A673 (cell line): ENCODE results near the gene RORC. TPM values are rescaled to one million over a fixed set of nuclear protein-coding genes. Genes with fewer than 3 reads are reported as not detected.
"Not testable (repeated sequence)": the region's sequence is repeated elsewhere in the genome, so short reads cannot be mapped to it uniquely, and the experiment has no call there.

Experiments
- Bru-seq: library from RNA; stranded (reverse); fragments of 400-500 nt; gene quantifications from one replicate; lab custom pipeline; 2021; lab: Mats Ljungman, UMichigan
- BruChase-seq, 2 experiments: library from RNA; stranded (reverse); fragments of 400-500 nt; gene quantifications; one replicate each; lab custom pipeline; 2021; lab: Mats Ljungman, UMichigan
- BruUV-seq: library from RNA; stranded (reverse); fragments of 400-500 nt; replicated peaks from 2 replicates; lab custom pipeline; 2021; lab: Mats Ljungman, UMichigan
- CTCF ChIA-PET: fragments of 300-600 bp; sonication (Branson Sonifier 250); formaldehyde crosslinking; loops from one replicate; lab custom pipeline; 2022; ENCODE audit warnings: antibody characterized with exemption; lab: Charles Lee
- POLR2A ChIA-PET: fragments of 300-600 bp; sonication (Branson Sonifier 250); formaldehyde crosslinking; loops from one replicate; lab custom pipeline; 2022; ENCODE audit warnings: antibody characterized with exemption; ENCODE audit not compliant: low non-redundant PET; lab: Charles Lee
- DNase-seq: peaks from one replicate; pipeline ENCODE4 v3.0.0-alpha.2; 2015; ENCODE audit warnings: low spot score
- H3K27ac ChIP-seq: fragments of 200-600 bp; sonication (generic); 2 replicates; pipeline ENCODE4 v1.5.1; 2016; ENCODE audit warnings: mixed run types, low read depth, mild to moderate bottlenecking, mixed read lengths, antibody characterized with exemption, low read length; ENCODE audit not compliant: poor library complexity, severe bottlenecking
- H3K27me3 ChIP-seq: fragments of 200-600 bp; sonication (generic); replicated peaks from 2 replicates; pipeline ENCODE4 v1.6.1; 2017; ENCODE audit warnings: mixed run types, low read depth, mild to moderate bottlenecking, mixed read lengths, antibody characterized with exemption, low read length; ENCODE audit not compliant: insufficient read depth, poor library complexity
- H3K36me3 ChIP-seq: fragments of 200-600 bp; sonication (generic); 2 replicates; pipeline ENCODE4 v1.6.1; 2016; ENCODE audit warnings: mixed run types, mild to moderate bottlenecking, mixed read lengths, antibody characterized with exemption, low read length; ENCODE audit not compliant: insufficient read depth, poor library complexity, severe bottlenecking
- H3K4me1 ChIP-seq: fragments of 200-600 bp; sonication (generic); 2 replicates; pipeline ENCODE4 v1.6.1; 2017; ENCODE audit warnings: mixed run types, mild to moderate bottlenecking, mixed read lengths, antibody characterized with exemption, low read length; ENCODE audit not compliant: insufficient read depth, poor library complexity, severe bottlenecking
- H3K4me3 ChIP-seq: fragments of 200-600 bp; sonication (generic); 2 replicates; pipeline ENCODE4 v1.5.1; 2016; ENCODE audit warnings: low read depth, mixed run types, mild to moderate bottlenecking, mixed read lengths, low read length; ENCODE audit not compliant: poor library complexity, severe bottlenecking
- H3K9me3 ChIP-seq: fragments of 200-600 bp; sonication (generic); 2 replicates; pipeline ENCODE4 v1.6.1; 2016; ENCODE audit warnings: mixed run types, low read depth, mild to moderate bottlenecking, mixed read lengths, antibody characterized with exemption, low read length; ENCODE audit not compliant: poor library complexity, severe bottlenecking
- EZH2 ChIP-seq: fragments of 200-600 bp; sonication (generic); IDR thresholded peaks from 2 replicates; pipeline ENCODE4 v1.6.1; 2017; ENCODE audit warnings: borderline replicate concordance, low read depth, mild to moderate bottlenecking, mixed read lengths, antibody characterized with exemption, low read length; ENCODE audit not compliant: poor library complexity, severe bottlenecking
- intact Hi-C: fragments of 100-400 bp; cut with micrococcal nuclease; formaldehyde crosslinking; loops from one replicate; pipeline ENCODE4 v1.10.0; 2022; ENCODE audit not compliant: unreplicated experiment
- long read RNA-seq: library from polyadenylated mRNA; stranded (forward); transcript quantifications from one replicate; pipeline ENCODE4 v2.0.0, GENCODE V29; 2022
- total RNA-seq: library from RNA; stranded (reverse); gene quantifications from 2 replicates; pipeline ENCODE4 v1.2.3, GENCODE V29; 2021
- TF ChIP-seq, protein P1 (sequence below): fragments of 300-800, 200-600 bp; sonication (generic); conservative IDR thresholded peaks from 2 replicates; pipeline ENCODE4 v1.5.1; 2017; ENCODE audit warnings: low read depth, mild to moderate bottlenecking, antibody characterized with exemption, low read length, moderate library complexity, mixed read lengths

Gene RORC
- total RNA-seq (not detected in 2 replicates), Bru-seq, nascent RNA (not detected), BruChase-seq, experiment 1, labeled RNA remaining after a 2-hour chase (not detected), BruChase-seq, experiment 2, labeled RNA remaining after a 6-hour chase (not detected)
- long read RNA-seq = 0 reads

DNA sequence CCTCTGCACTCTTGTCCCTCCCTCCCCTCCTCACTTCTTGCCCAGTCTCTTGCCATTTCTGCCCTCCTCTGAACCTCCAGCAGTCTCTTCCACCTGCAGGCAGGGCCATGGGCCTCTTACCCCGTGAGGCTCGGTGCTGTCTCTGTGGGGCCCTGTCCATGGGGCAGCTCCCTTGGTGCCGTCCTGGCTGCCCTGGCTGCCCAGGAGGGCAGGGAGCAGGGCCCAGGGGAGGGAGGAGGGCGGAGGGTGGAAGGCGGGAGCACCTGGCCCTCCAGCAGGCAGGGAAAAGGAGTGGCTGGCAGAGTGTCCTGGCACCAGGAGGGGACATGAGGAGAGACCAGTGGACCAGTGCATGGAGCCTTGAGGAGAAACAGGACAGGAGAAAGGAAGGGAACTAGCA is at the start of gene RORC:
RORC (minus strand) TSS at position 198 of the 400 bp plus-strand sequence; CDS start at position 160, 38 bp downstream.
- intact Hi-C loops = no loop called here
- POLR2A ChIA-PET = no interaction called here

DNA sequence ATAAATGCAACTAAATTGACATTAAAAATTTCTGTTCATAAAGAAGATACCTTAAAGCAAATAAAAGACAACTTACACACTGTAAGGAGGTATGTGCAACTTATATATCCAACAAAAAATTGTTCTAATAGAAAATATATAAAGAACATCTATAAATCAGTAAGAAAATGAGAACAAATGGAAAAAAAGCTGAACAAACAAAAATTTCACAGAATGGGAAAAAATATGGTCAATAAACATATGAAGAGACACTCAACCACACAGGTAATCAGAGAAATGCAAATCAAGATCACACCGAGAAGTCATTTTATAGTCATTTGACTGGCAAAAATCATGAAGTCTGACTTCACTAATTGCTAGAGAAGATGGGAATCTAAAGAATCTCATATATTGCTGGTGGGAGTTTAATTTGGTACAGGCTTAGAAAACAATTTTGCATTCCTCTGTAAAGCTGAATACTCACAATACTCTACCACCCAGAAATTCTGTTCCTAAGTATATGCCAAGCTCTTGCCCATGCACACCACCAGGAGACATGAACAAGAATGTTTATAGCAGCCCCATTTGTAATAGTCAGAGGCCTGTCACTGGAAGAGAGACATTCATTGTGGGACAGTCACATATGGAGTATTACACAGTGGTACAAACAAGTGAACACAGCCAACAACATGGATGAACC is 44.0 kb upstream of the RORC start:
- Histone ChIP-seq H3K27me3 (peaks cover 22% of the 10 kb centered on the region), H3K9me3 (no peaks in the 10 kb centered on the region), H3K36me3 (no peaks in the 10 kb centered on the region), H3K4me1 (no peaks in the 10 kb centered on the region), H3K4me3 (no peak overlapping the region), H3K27ac (no peak overlapping the region)
- POLR2A ChIA-PET = no interaction called here
- CTCF ChIA-PET = no interaction called here
- TF ChIP-seq EZH2 = no peak
- TF ChIP-seq, protein P1, sequence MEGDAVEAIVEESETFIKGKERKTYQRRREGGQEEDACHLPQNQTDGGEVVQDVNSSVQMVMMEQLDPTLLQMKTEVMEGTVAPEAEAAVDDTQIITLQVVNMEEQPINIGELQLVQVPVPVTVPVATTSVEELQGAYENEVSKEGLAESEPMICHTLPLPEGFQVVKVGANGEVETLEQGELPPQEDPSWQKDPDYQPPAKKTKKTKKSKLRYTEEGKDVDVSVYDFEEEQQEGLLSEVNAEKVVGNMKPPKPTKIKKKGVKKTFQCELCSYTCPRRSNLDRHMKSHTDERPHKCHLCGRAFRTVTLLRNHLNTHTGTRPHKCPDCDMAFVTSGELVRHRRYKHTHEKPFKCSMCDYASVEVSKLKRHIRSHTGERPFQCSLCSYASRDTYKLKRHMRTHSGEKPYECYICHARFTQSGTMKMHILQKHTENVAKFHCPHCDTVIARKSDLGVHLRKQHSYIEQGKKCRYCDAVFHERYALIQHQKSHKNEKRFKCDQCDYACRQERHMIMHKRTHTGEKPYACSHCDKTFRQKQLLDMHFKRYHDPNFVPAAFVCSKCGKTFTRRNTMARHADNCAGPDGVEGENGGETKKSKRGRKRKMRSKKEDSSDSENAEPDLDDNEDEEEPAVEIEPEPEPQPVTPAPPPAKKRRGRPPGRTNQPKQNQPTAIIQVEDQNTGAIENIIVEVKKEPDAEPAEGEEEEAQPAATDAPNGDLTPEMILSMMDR = no peak
- no peak for DNase-seq
- BruUV-seq = no TSS peak
- intact Hi-C loops = no loop called here

More for the DNA sequence above, at the start of gene RORC:
- Histone ChIP-seq H3K27me3 (no peaks in the 10 kb centered on the region), H3K9me3 (no peaks in the 10 kb centered on the region), H3K27ac (no peak within 1 kb of the TSS), H3K4me3 (no peak within 1 kb of the TSS), H3K4me1 (no peaks in the 10 kb centered on the region), H3K36me3 (no peaks in the 10 kb centered on the region)
- TF ChIP-seq, protein P1 = no peak
- TF ChIP-seq EZH2 = no peak
- no peak for DNase-seq
- CTCF ChIA-PET = no interaction called here
- no TSS peak for BruUV-seq

DNA sequence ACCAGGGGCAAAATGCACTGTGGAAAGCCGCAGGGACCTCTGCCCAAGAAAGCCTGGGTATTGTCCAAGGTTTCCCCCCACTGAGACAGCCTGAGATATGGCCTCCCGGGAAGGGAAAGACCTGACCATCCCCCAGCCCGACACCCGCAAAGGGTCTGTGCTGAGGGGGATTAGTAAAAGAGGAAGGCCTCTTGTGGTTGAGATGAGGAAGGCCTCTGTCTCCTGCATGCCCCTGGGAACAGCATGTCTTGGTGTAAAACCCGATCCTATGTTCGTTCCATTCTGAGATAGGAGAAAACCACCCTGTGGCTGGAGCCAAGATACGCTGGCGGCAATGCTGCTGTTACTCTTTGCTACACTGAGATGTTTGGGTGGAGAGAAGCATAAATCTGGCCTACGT is 41.2 kb upstream of the RORC start:
- H3K9me3 ChIP-seq, DNase-seq, H3K36me3 ChIP-seq, CTCF ChIA-PET, H3K4me1 ChIP-seq, H3K4me3 ChIP-seq, BruUV-seq, intact Hi-C loops, H3K27ac ChIP-seq, POLR2A ChIA-PET: not testable (repeated sequence)
- peaks cover 21% of the 10 kb centered on the region for H3K27me3 ChIP-seq
